Measurements from ENCODE around the gene ERCC6L. TPM values are rescaled to one million over a fixed set of nuclear protein-coding genes. Genes with fewer than 3 reads are reported as not detected.
"Not testable (repeated sequence)": the region's sequence is repeated elsewhere in the genome, so short reads cannot be mapped to it uniquely, and the experiment has no call there.

ERCC6L gene
- total RNA-seq, 1 donor from 2014 or later: 11.4 TPM

GRCh38 chrX:72254816-72255215, 16.0 kb upstream of the ERCC6L start:
- intact Hi-C loops (cut with micrococcal nuclease): no loop called here

GRCh38 chrX:72253686-72254085, 14.9 kb upstream of the ERCC6L start:
- intact Hi-C loops (cut with micrococcal nuclease): no loop called here

GRCh38 chrX:72247206-72247942, 8.5 kb upstream of the ERCC6L start:
- intact Hi-C loops (cut with micrococcal nuclease): loop anchor here (5.0 kb wide), 1 partner anchor 295 kb away; no protein-coding TSS in a partner anchor

GRCh38 chrX:72245461-72246089, 6.7 kb upstream of the ERCC6L start:
- intact Hi-C loops (cut with micrococcal nuclease): loop anchor here (5.0 kb wide), 1 partner anchor 297 kb away; no protein-coding TSS in a partner anchor

- intact Hi-C loops (cut with micrococcal nuclease): loop anchor here (5.0 kb wide), 1 partner anchor 34 kb away; the partner anchor contains the start of gene RPS4X
Measured at GRCh38 chrX:72243472-72243871, 4.6 kb upstream of the ERCC6L start.

- intact Hi-C loops (cut with micrococcal nuclease): loop anchor here (5.0 kb wide), 1 partner anchor 36 kb away; the partner anchor contains the start of gene RPS4X
Measured at GRCh38 chrX:72240976-72241375, 2.1 kb upstream of the ERCC6L start.

GRCh38 chrX:72238183-72238582, 644 bp downstream of the ERCC6L start:
- intact Hi-C loops (cut with micrococcal nuclease): loop anchor here (2.0 kb wide), 1 partner anchor 57 kb away; the partner anchor contains the start of gene PIN4

GRCh38 chrX:72236841-72237240, 2.0 kb downstream of the ERCC6L start:
- intact Hi-C loops (cut with micrococcal nuclease): no loop called here

- intact Hi-C loops (cut with micrococcal nuclease): no loop called here
Measured at GRCh38 chrX:72230290-72230689, 8.5 kb downstream of the ERCC6L start.

- intact Hi-C loops (cut with micrococcal nuclease): not testable (repeated sequence)
Measured at GRCh38 chrX:72220375-72220774, 18.5 kb downstream of the ERCC6L start.

- intact Hi-C loops (cut with micrococcal nuclease): no loop called here
Measured at GRCh38 chrX:72216973-72217372, 21.9 kb downstream of the ERCC6L start.

GRCh38 chrX:72208126-72208800, 30.6 kb downstream of the ERCC6L start:
- intact Hi-C loops (cut with micrococcal nuclease): no loop called here

- intact Hi-C loops (cut with micrococcal nuclease): no loop called here
Measured at GRCh38 chrX:72207366-72207765, 31.5 kb downstream of the ERCC6L start.

- intact Hi-C loops (cut with micrococcal nuclease): no loop called here
Measured at GRCh38 chrX:72205706-72206105, 33.1 kb downstream of the ERCC6L start.

GRCh38 chrX:72203421-72203820, 35.4 kb downstream of the ERCC6L start:
- intact Hi-C loops (cut with micrococcal nuclease): no loop called here

- intact Hi-C loops (cut with micrococcal nuclease): no loop called here
Measured at GRCh38 chrX:72202792-72203401, 35.9 kb downstream of the ERCC6L start.

- intact Hi-C loops (cut with micrococcal nuclease): no loop called here
Measured at GRCh38 chrX:72201836-72202536, 36.8 kb downstream of the ERCC6L start.

- intact Hi-C loops (cut with micrococcal nuclease): loop anchor here (5.0 kb wide), 2 partner anchors 94 to 389 kb away; partner anchors contain the start of genes HDAC8 and RPS4X
Measured at GRCh38 chrX:72182924-72183323, 55.9 kb downstream of the ERCC6L start.

GRCh38 chrX:72181178-72182125, 57.4 kb downstream of the ERCC6L start, which contains the start of gene PIN4:
TSS of gene PIN4 (plus strand) at chrX:72181757. CDS start at chrX:72181786, 29 bp downstream.
- intact Hi-C loops (cut with micrococcal nuclease): loop anchor here (1.0 to 5.0 kb wide), 5 partner anchors 40 to 391 kb away; partner anchors contain the start of genes ERCC6L, HDAC8 and RPS4X

Measured in T-helper 2 cell treated with Interferon-gamma antibody and Interleukin-4, amounts not matched to agents 100 ng/mL and 5 ng/mL, for 36 hours (primary cell).